ENCODE data around the gene SHH. TPM values are rescaled to one million over a fixed set of nuclear protein-coding genes. Genes with fewer than 3 reads are reported as not detected.
A peak's percentile ranks its signal among the peaks of the same experiment; 100 is the strongest.

The SHH gene
- total RNA-seq, 1 experiment from 2014 or later = not detected

- no TSS peak for BruUV-seq (replicated peaks)
- peak overlapping the region; percentile 19 for H3K4me3 ChIP-seq (ENCODE audit: low read depth, low read length, poor library complexity, severe bottlenecking)
- peaks cover 11% of the 10 kb centered on the region for H3K4me1 ChIP-seq (ENCODE audit: insufficient read depth, low read length, poor library complexity, severe bottlenecking)
- ChIA-PET POLR2A (ENCODE audit: low non-redundant PET) (no interaction called here), CTCF (interaction anchor here (0.7 kb wide), 1 partner anchor 336 kb away, joined by 3 read pairs; no protein-coding TSS in a partner anchor)
- TF ChIP-seq EZH2 (IDR thresholded peaks at IDR 0.05; ENCODE audit: borderline replicate concordance, low read depth, low read length, poor library complexity, severe bottlenecking) (peak; percentile 90), CTCF (conservative IDR thresholded peaks at IDR 0.05; ENCODE audit: low read depth, low read length) (no peak)
- no peaks in the 10 kb centered on the region for H3K9me3 ChIP-seq (ENCODE audit: low read depth, low read length, poor library complexity, severe bottlenecking)
- DNase-seq (ENCODE audit: low spot score) = peak; percentile 45
- no peaks in the 10 kb centered on the region for H3K36me3 ChIP-seq (ENCODE audit: insufficient read depth, low read length, poor library complexity, severe bottlenecking)
- H3K27ac ChIP-seq (ENCODE audit: low read depth, low read length, poor library complexity, severe bottlenecking) = no peak overlapping the region
- peaks cover 89% of the 10 kb centered on the region for H3K27me3 ChIP-seq (replicated peaks; ENCODE audit: insufficient read depth, low read depth, low read length, poor library complexity)
- intact Hi-C loops (cut with micrococcal nuclease; ENCODE audit: unreplicated experiment) = loop anchor here (2.0 to 5.0 kb wide), 2 partner anchors 669 to 1014 kb away; no protein-coding TSS in a partner anchor
Observed at GRCh38 chr7:155803418-155804376, 8.6 kb downstream of the SHH start.

- H3K4me3 ChIP-seq (ENCODE audit: low read depth, low read length, poor library complexity, severe bottlenecking) = no peak overlapping the region
- H3K27me3 ChIP-seq (replicated peaks; ENCODE audit: insufficient read depth, low read depth, low read length, poor library complexity) = peaks cover 88% of the 10 kb centered on the region
- intact Hi-C loops (cut with micrococcal nuclease; ENCODE audit: unreplicated experiment) = loop anchor here (5.0 kb wide), 1 partner anchor 1014 kb away; no protein-coding TSS in a partner anchor
- H3K27ac ChIP-seq (ENCODE audit: low read depth, low read length, poor library complexity, severe bottlenecking) = no peak overlapping the region
- no TSS peak for BruUV-seq (replicated peaks)
- TF ChIP-seq CTCF (conservative IDR thresholded peaks at IDR 0.05; ENCODE audit: low read depth, low read length) = no peak
- no peak for TF ChIP-seq EZH2 (IDR thresholded peaks at IDR 0.05; ENCODE audit: borderline replicate concordance, low read depth, low read length, poor library complexity, severe bottlenecking)
- H3K9me3 ChIP-seq (ENCODE audit: low read depth, low read length, poor library complexity, severe bottlenecking) = no peaks in the 10 kb centered on the region
- ChIA-PET CTCF (no interaction called here), POLR2A (ENCODE audit: low non-redundant PET) (no interaction called here)
- H3K36me3 ChIP-seq (ENCODE audit: insufficient read depth, low read length, poor library complexity, severe bottlenecking) = no peaks in the 10 kb centered on the region
- H3K4me1 ChIP-seq (ENCODE audit: insufficient read depth, low read length, poor library complexity, severe bottlenecking) = peaks cover 11% of the 10 kb centered on the region
- no peak for DNase-seq (ENCODE audit: low spot score)
Observed at GRCh38 chr7:155802906-155803417, 9.3 kb downstream of the SHH start.

GRCh38 chr7:155802291-155802690, 10.0 kb downstream of the SHH start:
- no TSS peak for BruUV-seq (replicated peaks)
- TF ChIP-seq EZH2 (IDR thresholded peaks at IDR 0.05; ENCODE audit: borderline replicate concordance, low read depth, low read length, poor library complexity, severe bottlenecking) = no peak
- intact Hi-C loops (cut with micrococcal nuclease; ENCODE audit: unreplicated experiment) = loop anchor here (5.0 kb wide), 1 partner anchor 1015 kb away; no protein-coding TSS in a partner anchor
- DNase-seq (ENCODE audit: low spot score) = no peak
- ChIA-PET CTCF (no interaction called here), POLR2A (ENCODE audit: low non-redundant PET) (no interaction called here)
- Histone ChIP-seq H3K27me3 (replicated peaks; ENCODE audit: insufficient read depth, low read depth, low read length, poor library complexity) (peaks cover 82% of the 10 kb centered on the region), H3K9me3 (ENCODE audit: low read depth, low read length, poor library complexity, severe bottlenecking) (no peaks in the 10 kb centered on the region), H3K27ac (ENCODE audit: low read depth, low read length, poor library complexity, severe bottlenecking) (no peak overlapping the region), H3K4me3 (ENCODE audit: low read depth, low read length, poor library complexity, severe bottlenecking) (no peak overlapping the region), H3K4me1 (ENCODE audit: insufficient read depth, low read length, poor library complexity, severe bottlenecking) (peaks cover 11% of the 10 kb centered on the region), H3K36me3 (ENCODE audit: insufficient read depth, low read length, poor library complexity, severe bottlenecking) (no peaks in the 10 kb centered on the region)
